LNCAP (cell line): ENCODE measurements around the gene PLD6.

Source experiments
- TF ChIP-seq, protein P1 (sequence below): fragments of 450-650 bp; IDR thresholded peaks from 2 replicates; pipeline ENCODE4 v1.5.1; 2017; ENCODE audit warnings: mild to moderate bottlenecking

The PLD6 gene

DNA sequence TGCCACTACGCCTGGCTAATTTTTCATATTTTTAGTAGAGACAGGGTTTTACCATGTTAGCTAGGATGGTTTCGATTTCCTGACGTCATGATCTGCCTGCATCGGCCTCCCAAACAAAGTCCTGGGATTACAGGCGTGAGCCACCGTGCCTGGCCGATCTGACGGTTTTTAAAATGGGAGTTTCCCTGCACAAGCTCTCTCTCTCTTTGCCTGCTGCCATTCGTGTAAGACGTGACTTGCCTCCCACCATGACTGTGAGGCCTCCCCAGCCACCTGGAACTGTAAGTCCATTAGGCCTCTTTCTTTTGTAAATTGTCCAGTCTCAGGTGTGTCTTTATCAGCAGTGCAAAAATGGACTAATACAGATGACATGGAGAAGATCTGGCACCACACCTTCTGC lies 35.5 kb upstream of the PLD6 start:
- TF ChIP-seq, protein P1, sequence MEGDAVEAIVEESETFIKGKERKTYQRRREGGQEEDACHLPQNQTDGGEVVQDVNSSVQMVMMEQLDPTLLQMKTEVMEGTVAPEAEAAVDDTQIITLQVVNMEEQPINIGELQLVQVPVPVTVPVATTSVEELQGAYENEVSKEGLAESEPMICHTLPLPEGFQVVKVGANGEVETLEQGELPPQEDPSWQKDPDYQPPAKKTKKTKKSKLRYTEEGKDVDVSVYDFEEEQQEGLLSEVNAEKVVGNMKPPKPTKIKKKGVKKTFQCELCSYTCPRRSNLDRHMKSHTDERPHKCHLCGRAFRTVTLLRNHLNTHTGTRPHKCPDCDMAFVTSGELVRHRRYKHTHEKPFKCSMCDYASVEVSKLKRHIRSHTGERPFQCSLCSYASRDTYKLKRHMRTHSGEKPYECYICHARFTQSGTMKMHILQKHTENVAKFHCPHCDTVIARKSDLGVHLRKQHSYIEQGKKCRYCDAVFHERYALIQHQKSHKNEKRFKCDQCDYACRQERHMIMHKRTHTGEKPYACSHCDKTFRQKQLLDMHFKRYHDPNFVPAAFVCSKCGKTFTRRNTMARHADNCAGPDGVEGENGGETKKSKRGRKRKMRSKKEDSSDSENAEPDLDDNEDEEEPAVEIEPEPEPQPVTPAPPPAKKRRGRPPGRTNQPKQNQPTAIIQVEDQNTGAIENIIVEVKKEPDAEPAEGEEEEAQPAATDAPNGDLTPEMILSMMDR: no peak

DNA sequence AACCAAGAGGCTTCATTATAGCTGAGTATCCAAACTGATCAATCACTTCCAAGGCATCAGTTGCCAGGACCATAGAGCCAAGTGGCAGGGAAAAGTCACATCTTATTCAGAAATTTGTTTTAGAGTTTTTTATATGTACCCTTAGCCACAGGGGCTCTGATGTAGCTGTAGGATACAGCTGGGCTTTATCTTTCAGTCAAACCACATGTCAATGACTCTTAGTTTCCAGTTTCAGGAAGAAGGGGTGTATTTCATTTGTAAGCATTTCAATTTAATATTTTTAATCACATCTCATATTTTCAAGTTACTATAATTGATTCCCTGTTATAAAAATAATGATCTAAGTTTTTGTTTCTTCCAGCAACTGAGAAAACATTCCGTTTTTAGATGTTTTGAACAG lies 33.7 kb upstream of the PLD6 start:
- TF ChIP-seq, protein P1: no peak

DNA sequence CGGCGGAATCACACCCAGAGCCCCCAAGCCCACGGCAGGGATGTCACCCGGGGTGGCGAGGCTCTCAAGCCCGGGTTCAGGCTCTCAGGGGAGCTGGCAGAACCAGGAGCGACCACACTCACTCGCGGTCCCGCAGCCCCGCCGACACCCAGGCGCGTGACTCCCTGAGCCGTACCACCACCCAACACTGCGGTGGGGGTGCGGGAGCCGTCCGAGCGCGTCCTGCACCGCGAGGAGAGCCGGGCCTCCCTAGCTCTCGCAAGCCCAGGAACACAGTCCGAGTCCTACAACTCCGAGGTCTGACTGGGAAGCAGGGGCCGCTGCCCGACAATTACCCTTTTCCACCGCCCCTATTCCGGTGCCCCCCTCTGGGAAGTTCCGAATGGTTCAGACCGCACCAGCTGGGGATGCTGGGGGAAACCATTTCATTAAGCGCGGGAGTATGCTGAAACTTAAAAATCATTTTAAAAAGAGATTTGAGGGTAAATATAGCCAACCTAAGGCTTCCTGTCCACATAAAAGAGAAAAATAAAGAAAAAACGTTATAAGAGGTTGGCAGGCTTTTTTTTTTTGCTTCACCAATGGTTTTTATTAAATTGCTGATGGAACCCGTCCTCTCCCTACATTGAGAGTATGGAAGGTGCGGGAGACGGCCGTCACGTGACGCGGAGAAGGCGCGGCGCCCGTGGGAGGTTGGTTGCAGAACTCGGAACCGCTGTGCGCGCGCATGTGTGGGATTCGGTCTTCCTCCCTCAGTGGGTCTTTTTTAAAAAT lies 31.1 kb upstream of the PLD6 start, which contains the start of gene FLCN:
Gene FLCN (minus strand): TSS at position 143 of the 774 bp plus-strand sequence. CDS start 9,031 bp downstream, outside the sequence.
- TF ChIP-seq, protein P1: no peak

DNA sequence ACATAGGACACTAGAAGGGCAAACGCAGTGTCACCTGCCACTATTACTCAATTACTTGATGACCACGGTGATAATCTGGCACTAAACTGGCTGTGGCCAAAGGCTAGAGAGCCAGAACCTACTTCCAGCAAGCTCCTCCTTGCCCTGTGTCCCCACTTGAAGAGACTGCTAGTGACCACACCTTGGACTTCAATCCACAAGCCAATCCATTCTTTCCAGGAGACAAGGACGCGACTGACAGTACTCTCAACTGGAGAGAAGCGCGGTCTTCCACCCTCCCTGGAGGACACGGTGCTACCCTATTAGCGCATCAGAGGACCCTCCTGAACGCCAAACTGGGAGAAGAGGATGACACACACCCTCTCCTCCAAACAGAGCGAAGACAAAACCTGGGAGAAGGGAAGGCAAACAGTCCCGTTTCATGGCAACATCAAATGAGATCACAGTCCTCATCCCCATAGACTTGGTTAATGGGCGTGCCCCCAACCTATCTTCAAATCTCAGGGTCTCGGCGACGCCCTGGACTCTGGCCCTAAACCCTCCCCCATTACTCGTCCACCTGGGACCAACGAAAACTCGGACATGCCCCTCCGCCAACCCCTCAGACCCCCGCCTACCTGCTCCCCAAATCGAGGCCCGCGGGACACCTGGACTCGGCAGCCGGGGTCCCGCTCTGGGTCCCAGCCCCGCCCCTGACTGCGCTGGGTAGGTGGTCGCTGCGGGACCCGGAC lies 30.3 kb upstream of the PLD6 start:
- TF ChIP-seq, protein P1: no peak

DNA sequence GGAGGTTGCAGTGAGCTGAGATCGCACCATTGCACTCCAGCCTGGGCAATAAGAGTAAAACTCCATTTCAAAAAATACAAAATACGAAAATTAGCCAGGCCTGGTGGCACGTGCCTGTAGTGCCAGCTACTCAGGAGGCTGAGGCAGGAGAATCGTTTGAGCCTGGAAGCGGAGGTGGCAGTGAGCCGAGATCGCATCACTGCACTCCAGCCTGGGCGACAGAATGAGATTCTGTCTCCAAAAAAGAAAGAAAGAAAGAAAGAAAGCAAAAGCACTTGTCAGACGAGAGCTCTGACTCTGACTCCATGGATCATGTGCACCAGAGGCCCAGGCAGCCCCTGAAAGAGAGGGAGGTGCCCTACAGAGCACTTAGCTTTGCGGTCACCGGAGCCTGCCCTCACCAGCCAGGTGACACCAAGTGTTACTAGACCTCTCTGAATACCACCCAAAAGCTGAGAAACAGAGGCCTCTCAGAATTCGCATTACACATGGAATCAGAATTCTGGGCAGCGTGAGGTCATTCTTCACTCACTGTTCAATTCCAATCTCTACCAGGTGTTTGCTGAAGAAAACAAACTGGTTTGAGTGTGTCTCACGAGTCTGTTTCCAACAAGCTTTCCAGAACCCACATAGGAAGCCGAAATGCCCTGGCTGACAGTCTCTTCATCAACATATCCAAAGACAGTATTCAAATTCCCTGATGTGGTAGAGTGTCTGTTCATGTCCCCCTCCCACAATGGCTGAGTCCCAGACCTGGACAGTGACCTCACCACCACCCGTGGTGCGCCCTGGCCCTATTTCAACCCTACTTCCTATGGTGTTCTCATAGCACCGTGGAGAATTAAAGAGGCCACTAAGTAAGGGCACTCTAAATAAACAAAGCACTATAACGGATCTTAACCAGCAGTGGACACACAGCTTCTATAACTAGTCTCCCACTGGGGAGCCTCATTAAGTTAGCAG lies 29.4 kb upstream of the PLD6 start:
- TF ChIP-seq, protein P1: no peak

DNA sequence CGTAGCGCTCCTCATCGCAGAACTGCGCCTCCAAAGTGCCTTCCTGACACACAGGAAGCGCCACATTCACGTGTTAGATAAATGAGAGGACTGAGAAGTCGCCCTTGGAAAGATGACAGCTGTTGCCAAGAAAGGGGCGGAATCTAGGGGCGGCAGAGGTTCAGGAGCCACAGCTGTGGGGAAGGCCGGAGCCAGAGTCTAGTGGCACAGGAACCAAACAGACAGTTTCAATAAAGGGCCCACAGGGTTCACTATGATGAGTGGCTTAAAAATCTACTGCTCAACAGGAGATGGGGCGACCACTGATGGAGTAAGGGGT lies 26.1 kb upstream of the PLD6 start:
- TF ChIP-seq, protein P1: no peak

DNA sequence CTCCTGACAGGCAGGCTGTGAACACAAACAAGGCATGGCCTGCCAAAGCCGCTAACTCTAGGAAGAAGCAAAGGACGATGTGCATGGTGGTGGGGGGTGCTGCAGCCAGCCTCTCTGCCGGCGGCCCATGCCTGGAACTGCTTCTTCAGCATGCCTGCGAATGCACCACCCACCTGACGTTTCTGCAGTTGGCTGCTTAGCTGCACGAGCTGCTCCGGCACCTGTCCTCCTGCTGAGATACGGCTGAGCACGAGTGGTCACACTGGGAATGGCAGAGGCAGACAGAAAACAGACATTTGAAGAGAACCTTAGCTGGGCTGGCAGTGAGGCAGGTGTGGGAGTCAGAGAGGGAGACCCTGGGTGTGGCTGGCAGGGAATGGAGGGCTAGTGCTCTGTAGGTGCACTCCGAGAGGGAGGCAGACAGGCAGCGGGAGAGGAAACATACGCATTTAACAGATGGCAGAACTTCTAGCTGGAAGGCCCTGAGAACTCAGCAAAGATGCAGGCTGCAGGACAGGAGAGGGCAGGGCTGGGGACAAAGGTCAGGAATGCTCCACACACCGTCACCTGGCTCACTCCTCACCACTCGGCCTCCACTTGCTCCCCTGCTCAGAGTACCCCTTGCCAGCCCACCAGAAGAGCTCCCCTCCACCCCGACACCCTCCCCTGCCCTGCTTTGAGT lies 25.6 kb upstream of the PLD6 start:
- TF ChIP-seq, protein P1: no peak
